Mesenchymal stem cell (in vitro differentiated cells and primary cell): ENCODE measurements around the gene RGMA.

Experiments used
- DNase-seq: peaks from one replicate; pipeline ENCODE4 v3.0.0-alpha.2; 2013
- H2AFZ ChIP-seq: one replicate; pipeline ENCODE4 v1.6.1; 2013; ENCODE audit warnings: low read depth, mild to moderate bottlenecking, control low read depth, inconsistent platforms, low read length, moderate library complexity
- H2AK5ac ChIP-seq: 2 replicates; pipeline ENCODE4 v1.6.1; 2013; ENCODE audit warnings: low read length, moderate library complexity, mild to moderate bottlenecking, inconsistent platforms; ENCODE audit not compliant: severe bottlenecking
- H2BK120ac ChIP-seq: one replicate; pipeline ENCODE4 v1.6.1; 2013; ENCODE audit warnings: low read depth, mild to moderate bottlenecking, inconsistent platforms, low read length, moderate library complexity
- H2BK12ac ChIP-seq, 2 experiments: one replicate each; pipeline ENCODE4 v1.6.1; 2013; ENCODE audit warnings: inconsistent platforms in 2 of 2, low read length in 2 of 2, mild to moderate bottlenecking in 2 of 2, moderate library complexity in 2 of 2, control low read depth in 1 of 2
- H2BK15ac ChIP-seq: one replicate; pipeline ENCODE4 v1.6.1; 2013; ENCODE audit warnings: mild to moderate bottlenecking, low read depth, inconsistent platforms; ENCODE audit not compliant: poor library complexity, severe bottlenecking
- H2BK5ac ChIP-seq: 2 replicates; pipeline ENCODE4 v1.6.1; 2013; ENCODE audit warnings: low read depth, mild to moderate bottlenecking, low read length, control low read depth, inconsistent platforms; ENCODE audit not compliant: poor library complexity, severe bottlenecking
- H3K14ac ChIP-seq, 2 experiments: one replicate each; pipeline ENCODE4 v1.6.1; 2013; ENCODE audit warnings: inconsistent platforms in 2 of 2, low read length in 2 of 2, control low read depth in 1 of 2, mild to moderate bottlenecking in 1 of 2, moderate library complexity in 1 of 2
- H3K18ac ChIP-seq, 2 experiments: one replicate each; pipeline ENCODE4 v1.6.1; 2013; ENCODE audit warnings: inconsistent platforms in 2 of 2, low read length in 2 of 2, control low read depth in 1 of 2, low read depth in 1 of 2, mild to moderate bottlenecking in 1 of 2
- H3K23ac ChIP-seq, 2 experiments: one replicate each; pipeline ENCODE4 v1.6.1; 2013; ENCODE audit warnings: inconsistent platforms in 2 of 2, low read length in 2 of 2, mild to moderate bottlenecking in 2 of 2, moderate library complexity in 2 of 2, control low read depth in 1 of 2
- H3K27ac ChIP-seq: 2 replicates; pipeline ENCODE4 v1.5.1; 2013; ENCODE audit warnings: mild to moderate bottlenecking, moderate library complexity, low read length, control low read depth, inconsistent platforms; ENCODE audit not compliant: poor library complexity, severe bottlenecking
- H3K27me3 ChIP-seq, 2 experiments: 2 replicates each; pipeline versions ENCODE4 v1.6.1 to v1.7.0; 2013; ENCODE audit warnings: low read length in 2 of 2, mild to moderate bottlenecking in 2 of 2, moderate library complexity in 2 of 2, control low read depth in 1 of 2, inconsistent platforms in 1 of 2; ENCODE audit not compliant: control insufficient read depth in 1 of 2, insufficient read depth in 1 of 2
- H3K36me3 ChIP-seq, 2 experiments: 2 replicates each; pipeline versions ENCODE4 v1.6.1 to v1.7.0; 2013; ENCODE audit warnings: low read length in 2 of 2, control low read depth in 1 of 2, inconsistent platforms in 1 of 2, low read depth in 1 of 2, mild to moderate bottlenecking in 1 of 2; ENCODE audit not compliant: insufficient read depth in 2 of 2, control insufficient read depth in 1 of 2
- H3K4ac ChIP-seq, 2 experiments: one replicate each; pipeline ENCODE4 v1.6.1; 2013; ENCODE audit warnings: inconsistent platforms in 2 of 2, low read length in 2 of 2, mild to moderate bottlenecking in 2 of 2, moderate library complexity in 2 of 2, control low read depth in 1 of 2, low read depth in 1 of 2
- H3K4me1 ChIP-seq: 2 replicates; pipeline ENCODE4 v1.6.1; 2013; ENCODE audit warnings: low read depth, low read length, control low read depth; ENCODE audit not compliant: control insufficient read depth, insufficient read depth
- H3K4me2 ChIP-seq: 2 replicates; pipeline ENCODE4 v1.6.1; 2013; ENCODE audit warnings: low read length, mild to moderate bottlenecking, inconsistent platforms; ENCODE audit not compliant: poor library complexity, severe bottlenecking
- H3K4me3 ChIP-seq, 2 experiments: 2 replicates each; pipeline versions ENCODE4 v1.5.1 to v1.7.0; 2013; ENCODE audit warnings: low read length in 2 of 2, mild to moderate bottlenecking in 2 of 2, control low read depth in 1 of 2, low read depth in 1 of 2; ENCODE audit not compliant: insufficient read depth in 1 of 2
- H3K79me1 ChIP-seq: replicated peaks from 2 replicates; pipeline ENCODE4 v1.6.1; 2013; ENCODE audit warnings: mild to moderate bottlenecking, control low read depth, low read length, inconsistent platforms; ENCODE audit not compliant: poor library complexity, severe bottlenecking
- H3K9ac ChIP-seq: 2 replicates; pipeline ENCODE4 v1.7.0; 2013; ENCODE audit warnings: mild to moderate bottlenecking, low read length, moderate library complexity
- H3K9me3 ChIP-seq: 2 replicates; pipeline ENCODE4 v1.7.0; 2013; ENCODE audit warnings: mild to moderate bottlenecking, low read length; ENCODE audit not compliant: control insufficient read depth
- H4K8ac ChIP-seq: one replicate; pipeline ENCODE4 v1.6.1; 2013; ENCODE audit warnings: inconsistent platforms, mild to moderate bottlenecking, low read length, moderate library complexity
- H4K91ac ChIP-seq: one replicate; pipeline ENCODE4 v1.6.1; 2013; ENCODE audit warnings: mild to moderate bottlenecking, low read length, inconsistent platforms
- WGBS: methylation state at CpG from one replicate; pipeline ENCODE4 v1.1.7; 2013; ENCODE audit warnings: mixed read lengths; 5-methylcytosine and 5-hydroxymethylcytosine counted together

The RGMA gene

GRCh38 chr15:93074599-93074998 lies 14.4 kb downstream of the RGMA start:
- Histone ChIP-seq H3K23ac (no peak overlapping the region), H2BK15ac (no peak overlapping the region), H3K27me3 (peaks cover 21 to 78% of the 10 kb centered on the region in 2 experiments), H3K27ac (no peak overlapping the region), H2BK12ac (no peak overlapping the region), H3K18ac (no peak overlapping the region), H3K4me2 (no peak overlapping the region), H2BK5ac (no peak overlapping the region), H2AK5ac (no peak overlapping the region), H3K4ac (no peak overlapping the region), H3K4me3 (no peak overlapping the region), H2AFZ (no peak overlapping the region), H3K36me3 (no peaks in the 10 kb centered on the region), H2BK120ac (no peak overlapping the region), H3K4me1 (peaks cover 18% of the 10 kb centered on the region), H3K9ac (no peak overlapping the region), H3K79me1 (no peaks in the 10 kb centered on the region), H4K91ac (no peak overlapping the region), H3K9me3 (no peaks in the 10 kb centered on the region), H4K8ac (no peak overlapping the region), H3K14ac (no peak overlapping the region)
- WGBS, result 93% methylated on average over 13 of the region's 13 CpGs
- no peak for DNase-seq

- Histone ChIP-seq H3K23ac (peak overlapping the region in 1 of 2 experiments; percentile 63), H3K4me1 (peaks cover 18% of the 10 kb centered on the region), H2BK15ac (no peak overlapping the region), H4K91ac (no peak overlapping the region), H2BK12ac (no peak overlapping the region), H3K9ac (peak overlapping the region; percentile 72), H2BK120ac (no peak overlapping the region), H3K4me3 (peak overlapping the region; percentile 42 to 70), H3K27me3 (peaks cover 17 to 74% of the 10 kb centered on the region in 2 experiments), H2BK5ac (no peak overlapping the region), H3K4me2 (peak overlapping the region; percentile 96), H3K4ac (no peak overlapping the region), H3K36me3 (no peaks in the 10 kb centered on the region), H4K8ac (peak overlapping the region; percentile 12), H3K18ac (peak overlapping the region in 1 of 2 experiments; percentile 77), H2AFZ (no peak overlapping the region), H3K79me1 (no peaks in the 10 kb centered on the region), H3K27ac (no peak overlapping the region), H3K14ac (peak overlapping the region in 1 of 2 experiments; percentile 62), H2AK5ac (no peak overlapping the region), H3K9me3 (no peaks in the 10 kb centered on the region)
- DNase-seq, result no peak
- 55% methylated on average over 30 of the region's 30 CpGs for WGBS
Measured at GRCh38 chr15:93073465-93073952, 15.5 kb downstream of the RGMA start.

- Histone ChIP-seq H3K79me1 (no peaks in the 10 kb centered on the region), H3K14ac (no peak overlapping the region), H4K8ac (peak overlapping the region; percentile 12), H3K4me3 (peak overlapping the region; percentile 42 to 89), H3K9me3 (no peaks in the 10 kb centered on the region), H3K4me2 (peak overlapping the region; percentile 96), H2BK15ac (no peak overlapping the region), H2BK120ac (no peak overlapping the region), H3K27ac (no peak overlapping the region), H4K91ac (no peak overlapping the region), H3K4me1 (peaks cover 18% of the 10 kb centered on the region), H3K23ac (peak overlapping the region in 1 of 2 experiments; percentile 81), H3K18ac (peak overlapping the region in 1 of 2 experiments; percentile 77), H2AFZ (no peak overlapping the region), H2AK5ac (no peak overlapping the region), H3K27me3 (peaks cover 12 to 67% of the 10 kb centered on the region in 2 experiments), H3K4ac (no peak overlapping the region), H3K36me3 (no peaks in the 10 kb centered on the region), H2BK5ac (no peak overlapping the region), H3K9ac (peak overlapping the region; percentile 90), H2BK12ac (no peak overlapping the region)
- WGBS, result under 1% methylated on average over 77 of the region's 96 CpGs
- DNase-seq, result peak; percentile 46
Measured at GRCh38 chr15:93072411-93073394, 16.3 kb downstream of the RGMA start.

- no peaks in the 10 kb centered on the region for H3K36me3 ChIP-seq
- H2BK120ac ChIP-seq, result no peak overlapping the region
- H3K4me3 ChIP-seq, result peak overlapping the region; percentile 42 to 89
Measured at GRCh38 chr15:93072011-93072410, 17.0 kb downstream of the RGMA start.

More at GRCh38 chr15:93072011-93072410, 17.0 kb downstream of the RGMA start:
- H2BK15ac ChIP-seq, result no peak overlapping the region
- no peak overlapping the region for H3K27ac ChIP-seq
- peak overlapping the region; percentile 96 for H3K4me2 ChIP-seq
- H2BK12ac ChIP-seq, result no peak overlapping the region
- WGBS, result 0% methylated on average over 8 of the region's 10 CpGs
- H3K4ac ChIP-seq, result no peak overlapping the region
- no peak overlapping the region for H2BK5ac ChIP-seq
- H3K18ac ChIP-seq, result no peak overlapping the region
- no peak overlapping the region for H2AFZ ChIP-seq
- H3K27me3 ChIP-seq, result peaks cover 7 to 64% of the 10 kb centered on the region in 2 experiments
- H3K23ac ChIP-seq, result no peak overlapping the region
- H4K8ac ChIP-seq, result no peak overlapping the region
- DNase-seq, result peak; percentile 3
- H3K9me3 ChIP-seq, result no peaks in the 10 kb centered on the region
- H3K9ac ChIP-seq, result peak overlapping the region; percentile 90
- peaks cover 20% of the 10 kb centered on the region for H3K4me1 ChIP-seq
- no peaks in the 10 kb centered on the region for H3K79me1 ChIP-seq
- H3K14ac ChIP-seq, result no peak overlapping the region
- no peak overlapping the region for H4K91ac ChIP-seq
- no peak overlapping the region for H2AK5ac ChIP-seq
